ENCODE data around the gene RMND1.

DNA sequence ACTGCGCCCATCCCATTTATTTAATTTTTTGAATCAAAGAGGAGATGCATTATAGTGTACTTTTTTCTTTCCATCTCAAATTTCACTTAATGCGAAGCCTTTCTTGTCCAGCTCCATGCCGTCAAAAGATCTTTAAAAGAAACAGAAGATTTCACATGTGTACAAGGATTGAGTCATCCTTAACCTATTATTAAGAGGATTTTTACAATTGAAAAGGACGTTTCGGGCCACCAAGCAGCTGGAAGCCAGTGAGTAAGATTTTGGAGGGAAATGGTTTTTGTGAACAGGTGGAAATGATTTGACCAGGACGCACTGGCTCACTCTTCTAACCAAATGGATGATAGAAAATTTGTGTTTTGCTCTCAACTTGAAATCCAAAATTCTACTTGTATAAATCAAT is 26.7 kb upstream of the RMND1 start:
- TF ChIP-seq CTCF (IDR thresholded peaks at IDR 0.05) = no peak
- no peak for TF ChIP-seq ZFX (IDR thresholded peaks at IDR 0.05; ENCODE audit: borderline replicate concordance)
